K562 (cell line): ENCODE data around the gene RUNX1.

Experiments
- EGR1 ChIP-seq: fragments of 450-650 bp; conservative IDR thresholded peaks from 2 replicates; pipeline ENCODE4 v1.6.1; 2017; ENCODE audit warnings: mild to moderate bottlenecking
- EHMT2 ChIP-seq: fragments of 450-650 bp; IDR thresholded peaks from 2 replicates; pipeline ENCODE4 v1.6.1; 2018; ENCODE audit warnings: antibody characterized with exemption
- FOXM1 ChIP-seq, 2 experiments: fragments of 450-650 bp in 1 of 2; sonication (generic) in 1 of 2; formaldehyde crosslinking in 1 of 2; IDR thresholded peaks; 2 replicates each; pipeline versions ENCODE4 v1.6.1 to v1.9.0; 2017 to 2022; ENCODE audit warnings: low read depth in 2 of 2, mild to moderate bottlenecking in 2 of 2, missing genetic modification reagents in 1 of 2, moderate library complexity in 1 of 2
- GTF2F1 ChIP-seq: IDR thresholded peaks from 2 replicates; pipeline ENCODE4 v1.6.1; 2011; ENCODE audit warnings: low read depth, low read length, improper control_type of control experiment
- JUND ChIP-seq, 2 experiments: IDR thresholded peaks; 2 replicates in 1 of 2; 3 replicates in 1 of 2; pipeline ENCODE4 v1.6.1; 2011; ENCODE audit warnings: borderline replicate concordance in 2 of 2, low read depth in 2 of 2, low read length in 2 of 2, improper control_type of control experiment in 1 of 2, missing biosample characterization in 1 of 2, missing genetic modification characterization in 1 of 2, missing genetic modification reagents in 1 of 2
- MAZ ChIP-seq, 2 experiments: fragments of 450-650 bp in 1 of 2; sonication (generic) in 1 of 2; formaldehyde crosslinking; IDR thresholded peaks in 1 of 2; conservative IDR thresholded peaks in 1 of 2; 2 replicates each; pipeline versions ENCODE4 v1.4.0 to v1.5.0; 2020; ENCODE audit warnings: mild to moderate bottlenecking in 1 of 2, missing genetic modification reagents in 1 of 2
- POLR2A ChIP-seq: fragments of 450-650 bp; conservative IDR thresholded peaks from 2 replicates; pipeline ENCODE4 v1.6.1; 2016
- RAD21 ChIP-seq, 2 experiments: fragments of 250-450 bp in 1 of 2; fragments of 450-650 bp in 1 of 2; sonication (Bioruptor Pico) in 1 of 2; formaldehyde crosslinking in 1 of 2; IDR thresholded peaks in 1 of 2; conservative IDR thresholded peaks in 1 of 2; 2 replicates each; pipeline versions ENCODE4 v1.4.0 to v1.8.0; 2020 to 2022; ENCODE audit warnings: mild to moderate bottlenecking in 2 of 2, moderate library complexity in 1 of 2
- RBM34 ChIP-seq: fragments of 200-400 bp; formaldehyde crosslinking; IDR thresholded peaks from 2 replicates; pipeline ENCODE4 v1.6.1; 2018; ENCODE audit warnings: low read length, borderline replicate concordance; ENCODE audit not compliant: insufficient read depth
- ZNF253 ChIP-seq: fragments of 250-450 bp; sonication (Bioruptor Pico); conservative IDR thresholded peaks from 2 replicates; pipeline ENCODE4 v1.6.1; 2021; ENCODE audit warnings: mild to moderate bottlenecking
- ZNF668 ChIP-seq: fragments of 250-450 bp; sonication (Bioruptor Pico); IDR thresholded peaks from 2 replicates; pipeline ENCODE4 v1.8.0; 2022; ENCODE audit warnings: mild to moderate bottlenecking, inconsistent platforms
- TF ChIP-seq, protein P1 (sequence below), 3 experiments: IDR thresholded peaks in 2 of 3; conservative IDR thresholded peaks in 1 of 3; 2 replicates each; pipeline ENCODE4 v1.5.1; 2011 to 2012; ENCODE audit warnings: low read length in 3 of 3, mild to moderate bottlenecking in 3 of 3, control low read depth in 2 of 3, improper control_type of control experiment in 1 of 3, inconsistent platforms in 1 of 3, low read depth in 1 of 3, mixed read lengths in 1 of 3, moderate library complexity in 1 of 3; ENCODE audit not compliant: insufficient read depth in 2 of 3
- TF ChIP-seq, protein P2 (sequence below), 2 experiments: fragments of 450-650 bp; formaldehyde crosslinking in 1 of 2; IDR thresholded peaks; 2 replicates each; pipeline versions ENCODE4 v1.4.0 to v1.6.1; 2014 to 2020; ENCODE audit warnings: mild to moderate bottlenecking in 2 of 2, borderline replicate concordance in 1 of 2, low read depth in 1 of 2

DNA sequence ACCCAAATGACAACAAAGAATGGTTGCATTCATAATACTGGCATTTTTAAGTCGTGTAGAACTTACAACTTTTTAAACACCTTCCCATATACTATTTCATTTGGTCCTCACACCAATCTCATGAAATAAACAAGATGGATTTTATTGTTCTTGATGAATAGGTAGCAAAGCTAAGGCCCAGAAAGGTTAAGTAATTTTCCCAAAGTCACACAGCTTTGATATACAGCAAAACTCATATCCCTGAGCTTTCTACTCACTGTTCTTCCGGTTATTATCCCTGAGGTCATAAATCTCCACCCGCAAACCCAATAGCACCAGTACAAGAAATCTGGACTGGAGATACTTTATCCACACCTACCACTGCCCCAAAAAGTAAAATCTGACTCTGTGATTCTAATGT, 186.2 kb downstream of the RUNX1 start:
- TF ChIP-seq EHMT2 (no peak), MAZ (CRISPR knock-in tag; conservative IDR thresholded peaks at IDR 0.05 in 1 of 2, IDR thresholded peaks at IDR 0.05 in 1 of 2) (no peak), ZNF668 (CRISPR knock-in tag) (no peak), JUND (IDR thresholded peaks at IDR 0.05; ENCODE audit: borderline replicate concordance, low read depth, low read length) (no peak), JUND (tag; IDR thresholded peaks at IDR 0.05; ENCODE audit: borderline replicate concordance, low read depth, low read length) (no peak), RAD21 (CRISPR knock-in tag; conservative IDR thresholded peaks at IDR 0.05 in 1 of 2, IDR thresholded peaks at IDR 0.05 in 1 of 2) (no peak), ZNF253 (CRISPR knock-in tag) (no peak), RBM34 (no peak), EGR1 (no peak), POLR2A (no peak), FOXM1 (IDR thresholded peaks at IDR 0.05; ENCODE audit: low read depth) (no peak), FOXM1 (CRISPR knock-in tag; IDR thresholded peaks at IDR 0.05; ENCODE audit: low read depth) (no peak), GTF2F1 (no peak)
- TF ChIP-seq, protein P1, sequence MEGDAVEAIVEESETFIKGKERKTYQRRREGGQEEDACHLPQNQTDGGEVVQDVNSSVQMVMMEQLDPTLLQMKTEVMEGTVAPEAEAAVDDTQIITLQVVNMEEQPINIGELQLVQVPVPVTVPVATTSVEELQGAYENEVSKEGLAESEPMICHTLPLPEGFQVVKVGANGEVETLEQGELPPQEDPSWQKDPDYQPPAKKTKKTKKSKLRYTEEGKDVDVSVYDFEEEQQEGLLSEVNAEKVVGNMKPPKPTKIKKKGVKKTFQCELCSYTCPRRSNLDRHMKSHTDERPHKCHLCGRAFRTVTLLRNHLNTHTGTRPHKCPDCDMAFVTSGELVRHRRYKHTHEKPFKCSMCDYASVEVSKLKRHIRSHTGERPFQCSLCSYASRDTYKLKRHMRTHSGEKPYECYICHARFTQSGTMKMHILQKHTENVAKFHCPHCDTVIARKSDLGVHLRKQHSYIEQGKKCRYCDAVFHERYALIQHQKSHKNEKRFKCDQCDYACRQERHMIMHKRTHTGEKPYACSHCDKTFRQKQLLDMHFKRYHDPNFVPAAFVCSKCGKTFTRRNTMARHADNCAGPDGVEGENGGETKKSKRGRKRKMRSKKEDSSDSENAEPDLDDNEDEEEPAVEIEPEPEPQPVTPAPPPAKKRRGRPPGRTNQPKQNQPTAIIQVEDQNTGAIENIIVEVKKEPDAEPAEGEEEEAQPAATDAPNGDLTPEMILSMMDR (IDR thresholded peaks at IDR 0.05 in 2 of 3, conservative IDR thresholded peaks at IDR 0.05 in 1 of 3; ENCODE audit: insufficient read depth in 2 of 3, low read depth in 1 of 3, low read length in 3 of 3), result no peak
- TF ChIP-seq, protein P2, sequence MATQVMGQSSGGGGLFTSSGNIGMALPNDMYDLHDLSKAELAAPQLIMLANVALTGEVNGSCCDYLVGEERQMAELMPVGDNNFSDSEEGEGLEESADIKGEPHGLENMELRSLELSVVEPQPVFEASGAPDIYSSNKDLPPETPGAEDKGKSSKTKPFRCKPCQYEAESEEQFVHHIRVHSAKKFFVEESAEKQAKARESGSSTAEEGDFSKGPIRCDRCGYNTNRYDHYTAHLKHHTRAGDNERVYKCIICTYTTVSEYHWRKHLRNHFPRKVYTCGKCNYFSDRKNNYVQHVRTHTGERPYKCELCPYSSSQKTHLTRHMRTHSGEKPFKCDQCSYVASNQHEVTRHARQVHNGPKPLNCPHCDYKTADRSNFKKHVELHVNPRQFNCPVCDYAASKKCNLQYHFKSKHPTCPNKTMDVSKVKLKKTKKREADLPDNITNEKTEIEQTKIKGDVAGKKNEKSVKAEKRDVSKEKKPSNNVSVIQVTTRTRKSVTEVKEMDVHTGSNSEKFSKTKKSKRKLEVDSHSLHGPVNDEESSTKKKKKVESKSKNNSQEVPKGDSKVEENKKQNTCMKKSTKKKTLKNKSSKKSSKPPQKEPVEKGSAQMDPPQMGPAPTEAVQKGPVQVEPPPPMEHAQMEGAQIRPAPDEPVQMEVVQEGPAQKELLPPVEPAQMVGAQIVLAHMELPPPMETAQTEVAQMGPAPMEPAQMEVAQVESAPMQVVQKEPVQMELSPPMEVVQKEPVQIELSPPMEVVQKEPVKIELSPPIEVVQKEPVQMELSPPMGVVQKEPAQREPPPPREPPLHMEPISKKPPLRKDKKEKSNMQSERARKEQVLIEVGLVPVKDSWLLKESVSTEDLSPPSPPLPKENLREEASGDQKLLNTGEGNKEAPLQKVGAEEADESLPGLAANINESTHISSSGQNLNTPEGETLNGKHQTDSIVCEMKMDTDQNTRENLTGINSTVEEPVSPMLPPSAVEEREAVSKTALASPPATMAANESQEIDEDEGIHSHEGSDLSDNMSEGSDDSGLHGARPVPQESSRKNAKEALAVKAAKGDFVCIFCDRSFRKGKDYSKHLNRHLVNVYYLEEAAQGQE (IDR thresholded peaks at IDR 0.05; ENCODE audit: borderline replicate concordance), result no peak
- TF ChIP-seq, protein P2 (CRISPR knock-in tag; IDR thresholded peaks at IDR 0.05; ENCODE audit: low read depth), result no peak
